Measurements from ENCODE around the gene PAF1.
A peak's percentile ranks its signal among the peaks of the same experiment; 100 is the strongest.

Gene PAF1

DNA sequence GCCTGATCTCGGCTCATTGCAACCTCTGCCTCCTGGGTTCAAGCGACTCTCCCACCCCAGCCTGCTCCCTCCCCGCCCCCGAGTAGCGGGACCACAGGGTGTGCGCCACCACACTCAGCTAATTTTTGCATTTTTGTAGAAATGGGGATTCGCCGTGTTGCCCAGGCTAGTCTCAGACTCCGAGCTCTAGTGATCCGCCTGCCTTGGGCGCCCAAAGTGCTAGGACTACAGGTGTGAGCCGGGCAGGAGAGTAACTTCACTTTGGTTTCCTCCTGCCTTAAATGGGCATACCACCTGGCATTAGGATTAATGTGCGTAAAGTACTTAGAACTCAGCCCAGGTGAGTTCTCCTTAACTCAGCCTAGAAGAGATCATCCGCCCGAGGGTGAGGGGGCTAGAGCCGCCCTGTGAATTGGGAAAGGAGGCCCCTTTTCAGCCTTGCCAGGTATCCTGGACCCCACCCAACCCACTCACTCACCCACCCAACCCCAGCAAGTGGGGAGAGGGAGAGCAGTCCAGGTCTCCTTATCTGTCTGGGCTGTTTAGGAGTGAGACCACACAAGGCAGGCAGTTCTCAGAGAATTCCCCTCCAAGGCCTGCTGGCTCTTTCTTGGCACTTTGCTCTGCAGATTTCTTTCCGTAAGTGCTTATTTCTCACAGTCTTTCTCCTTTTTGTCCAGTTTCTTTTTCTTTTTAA, 14.5 kb upstream of the PAF1 start:
- DNase-seq (ENCODE audit: low spot score) = no peak

GRCh38 chr19:39403331-39404312, 12.7 kb upstream of the PAF1 start:
- DNase-seq (ENCODE audit: low spot score) = peak; percentile 79

DNA sequence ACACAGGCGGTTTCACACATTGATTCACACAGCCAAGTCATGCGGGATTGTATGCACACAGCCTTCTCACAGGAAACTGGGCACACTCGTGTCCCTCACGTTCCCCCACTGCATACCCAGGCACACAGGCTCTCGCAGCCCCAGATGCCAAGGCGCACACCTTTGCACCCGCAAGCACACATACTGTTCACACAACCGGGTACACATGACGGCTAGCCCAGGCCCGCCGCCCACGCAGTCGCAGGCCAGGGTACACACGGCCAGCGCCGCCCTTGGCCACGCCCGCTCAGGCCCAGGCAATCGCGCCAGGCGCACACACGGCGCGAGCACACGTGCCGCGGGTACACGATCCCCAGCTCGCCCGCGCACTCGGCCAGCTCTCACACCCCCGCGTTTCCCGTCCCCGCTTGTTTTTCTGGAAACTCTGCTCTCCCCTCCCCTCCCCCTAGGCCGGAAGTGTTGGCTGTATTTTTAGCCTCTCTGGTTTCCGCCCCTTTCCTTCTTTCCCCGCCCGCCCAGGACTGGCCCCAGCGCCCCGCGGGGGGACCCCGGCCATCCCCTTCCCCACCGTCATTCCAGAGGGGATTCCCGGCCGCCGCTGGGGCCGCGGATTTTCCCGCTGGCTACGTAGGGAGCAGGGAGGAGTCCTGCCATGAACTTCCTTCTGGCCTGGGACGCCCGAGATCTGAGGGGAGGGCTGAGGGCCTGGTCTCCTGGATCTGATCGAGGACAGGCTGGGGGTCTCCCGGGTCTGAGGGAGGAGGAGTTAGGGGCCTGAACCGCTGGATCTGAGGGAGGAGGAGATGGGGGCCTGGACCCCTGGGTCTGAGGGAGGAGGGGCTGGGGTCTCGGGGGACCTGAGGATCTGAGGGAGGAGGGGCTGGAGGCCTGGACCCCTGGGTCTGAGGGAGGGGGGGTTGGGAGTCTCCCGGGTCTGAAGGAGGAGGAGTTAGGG, 11.7 kb upstream of the PAF1 start:
- peak; percentile 69 for DNase-seq (ENCODE audit: low spot score)

GRCh38 chr19:39401549-39402345, 10.8 kb upstream of the PAF1 start:
- DNase-seq (ENCODE audit: low spot score) = peak; percentile 74

- DNase-seq (ENCODE audit: low spot score) = no peak
These were observed 10.2 kb upstream of the PAF1 start for GRCh38 chr19:39401070-39401548.

GRCh38 chr19:39400061-39400460, 9.2 kb upstream of the PAF1 start:
- no peak for DNase-seq (ENCODE audit: low spot score)

GRCh38 chr19:39399668-39400050, 8.8 kb upstream of the PAF1 start:
- DNase-seq (ENCODE audit: low spot score) = no peak

GRCh38 chr19:39398297-39398864, 7.5 kb upstream of the PAF1 start:
- DNase-seq (ENCODE audit: low spot score) = peak; percentile 86

DNA sequence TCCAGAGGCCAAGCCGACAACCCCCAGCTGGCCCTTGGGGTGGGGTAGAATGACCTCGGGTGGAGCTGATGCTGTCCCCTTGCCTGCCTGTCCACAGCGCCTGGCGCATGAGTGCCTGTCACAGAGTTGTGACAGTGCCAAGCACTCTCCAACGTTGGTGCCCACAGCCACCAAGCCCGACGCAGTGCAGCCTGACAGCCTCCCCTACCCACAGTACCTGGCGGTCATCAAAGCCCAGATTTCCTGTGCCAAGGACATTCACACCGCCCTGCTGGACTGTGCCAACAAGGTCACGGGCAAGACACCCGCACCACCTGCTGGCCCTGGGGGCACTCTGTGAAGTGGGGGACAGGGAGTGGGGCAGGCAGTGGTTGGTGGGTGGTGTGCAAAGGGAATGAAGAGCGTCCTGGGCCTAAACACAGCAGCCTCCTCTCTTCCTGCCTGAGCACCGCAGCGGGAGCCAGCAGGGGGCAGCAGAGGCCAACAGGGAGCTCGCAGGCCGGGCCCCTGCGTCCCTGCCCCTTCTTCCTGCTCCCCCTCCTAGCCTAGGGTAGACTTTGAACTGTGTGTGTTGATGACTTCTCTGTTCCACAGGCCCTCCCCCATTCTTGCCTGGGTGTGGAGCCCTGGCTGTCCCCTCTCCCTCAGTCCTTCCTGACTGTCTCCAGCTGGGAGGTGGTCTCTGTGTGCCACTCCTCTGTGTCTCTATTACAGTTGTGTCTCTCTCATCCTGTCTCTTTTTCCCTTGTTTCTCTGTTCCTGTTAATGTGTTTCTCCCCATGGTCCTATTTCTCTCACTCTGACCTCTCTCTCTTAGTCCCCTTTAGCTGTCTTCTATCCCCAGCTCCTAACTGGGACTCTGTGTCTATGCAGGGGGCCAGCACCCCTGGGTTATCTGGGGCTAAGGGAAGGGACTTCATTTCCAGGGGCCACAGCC, 6.7 kb upstream of the PAF1 start:
- peak; percentile 88 for DNase-seq (ENCODE audit: low spot score)

GRCh38 chr19:39390451-39390750, 505 bp downstream of the PAF1 start:
- DNase-seq (ENCODE audit: low spot score) = peak; percentile 71

GRCh38 chr19:39389631-39390414, 1.1 kb downstream of the PAF1 start:
- no peak for DNase-seq (ENCODE audit: low spot score)

DNA sequence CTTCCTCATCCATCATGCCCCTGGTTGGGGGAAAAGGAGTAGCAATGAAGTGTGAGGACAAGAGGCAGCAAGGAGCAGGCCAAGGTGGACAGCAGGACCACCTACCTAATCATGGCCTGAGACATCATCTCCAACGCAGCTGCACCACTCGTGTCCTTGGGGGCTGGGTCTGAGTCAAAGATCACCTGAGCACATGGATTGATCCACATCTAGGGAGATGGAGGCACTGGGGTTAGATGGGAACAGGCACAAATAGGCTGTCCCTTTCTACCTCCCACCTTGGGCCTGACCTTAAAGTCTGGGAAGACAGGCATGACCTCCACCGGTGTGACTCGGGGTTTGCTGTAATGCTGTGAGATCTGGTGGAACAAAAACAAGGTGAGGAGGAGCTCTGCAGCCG, 2.2 kb downstream of the PAF1 start:
- no peak for DNase-seq (ENCODE audit: low spot score)

- DNase-seq (ENCODE audit: low spot score) = no peak
These were observed 4.3 kb downstream of the PAF1 start for GRCh38 chr19:39386557-39386956.

- DNase-seq (ENCODE audit: low spot score) = no peak
These were observed 5.1 kb downstream of the PAF1 start for GRCh38 chr19:39385629-39386411.

DNA sequence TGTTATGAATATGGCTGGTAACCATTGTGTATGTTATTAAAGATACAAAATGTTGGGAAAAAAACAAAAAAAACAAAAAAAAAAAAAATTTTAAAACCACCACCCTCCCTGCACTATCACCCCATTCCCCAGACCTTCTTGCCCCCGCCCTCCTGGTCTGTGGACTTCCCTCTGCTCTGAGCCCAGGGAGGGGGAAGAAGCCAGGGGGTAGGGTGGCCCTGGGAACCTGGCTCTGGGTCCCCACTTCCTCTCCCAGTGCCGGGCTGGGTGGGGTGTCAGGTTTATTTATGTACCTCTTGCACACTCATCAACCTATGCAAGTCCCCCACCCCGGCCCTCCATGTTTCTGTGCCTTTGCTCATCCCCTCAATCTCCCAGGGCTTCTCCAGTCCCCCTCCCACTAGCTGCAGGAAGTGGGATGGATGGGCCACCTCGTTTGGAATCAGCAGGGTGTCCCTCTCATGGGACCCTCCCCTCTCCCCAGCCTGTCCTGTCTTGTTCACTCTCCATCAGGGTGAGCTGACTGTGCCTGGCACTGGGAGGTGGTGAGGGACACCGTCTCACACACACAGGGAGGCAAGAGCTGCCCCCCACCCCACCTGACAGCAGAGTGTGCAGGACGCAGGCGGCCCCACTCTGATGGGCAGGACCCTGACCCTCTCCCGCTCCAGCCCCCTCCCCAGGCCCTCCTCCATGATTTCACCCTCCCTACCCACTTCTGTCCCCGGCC, 5.9 kb downstream of the PAF1 start:
- no peak for DNase-seq (ENCODE audit: low spot score)

DNA sequence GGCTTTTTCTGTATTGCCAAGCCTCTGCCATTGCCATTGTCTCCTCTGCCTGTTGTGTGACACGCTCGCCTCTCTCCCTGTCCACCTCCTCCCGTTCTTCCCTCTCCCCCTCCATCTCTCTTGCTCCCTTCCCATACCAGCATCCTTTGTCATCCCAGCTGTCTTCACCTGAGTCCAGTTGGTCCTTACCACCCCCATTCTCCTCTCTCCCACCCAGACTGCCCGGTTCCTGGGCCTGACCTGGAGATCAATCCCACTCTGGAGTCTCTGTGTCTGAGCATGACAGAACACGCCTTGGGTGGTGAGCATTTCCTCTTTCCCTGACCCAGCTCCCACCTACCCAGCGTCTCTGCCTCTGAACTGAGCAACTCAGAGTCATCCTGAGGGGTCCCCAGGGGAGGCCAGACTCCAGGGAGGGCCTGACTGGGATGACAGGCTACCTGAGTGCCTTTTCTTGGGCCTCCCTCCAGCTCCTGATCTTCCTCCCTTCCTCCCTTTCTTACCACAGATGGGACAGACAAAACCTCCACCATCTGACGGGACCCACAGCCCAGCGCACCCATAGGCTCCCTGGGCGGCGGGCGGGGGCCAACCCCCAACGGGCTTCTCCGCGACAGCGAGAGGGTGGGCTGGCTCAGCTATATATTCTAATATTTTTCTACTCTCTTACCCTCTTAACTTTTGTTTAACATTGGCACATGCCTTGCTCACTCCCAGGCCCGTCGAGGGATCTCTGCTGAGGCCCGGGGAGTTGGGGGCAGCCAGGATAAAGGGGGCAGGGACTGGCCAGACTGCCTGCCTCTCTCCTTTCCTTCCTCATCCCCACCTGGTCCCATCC, 7.7 kb downstream of the PAF1 start:
- no peak for DNase-seq (ENCODE audit: low spot score)
